ENCODE data around the gene CFAP410. TPM values are rescaled to one million over a fixed set of nuclear protein-coding genes. Genes with fewer than 3 reads are reported as not detected.
"Not testable (repeated sequence)": the region's sequence is repeated elsewhere in the genome, so short reads cannot be mapped to it uniquely, and the experiment has no call there.

The CFAP410 gene
- total RNA-seq, 1 donor from 2014 or later, result 10.4 TPM

GRCh38 chr21:44347911-44348451 lies 8.8 kb upstream of the CFAP410 start:
- Histone ChIP-seq H3K4me1 (ENCODE audit: insufficient read depth, low read length) (no peaks in the 10 kb centered on the region), H3K4me3 (ENCODE audit: insufficient read depth, low read depth, low read length) (no peak overlapping the region), H3K36me3 (ENCODE audit: insufficient read depth, low read length) (no peaks in the 10 kb centered on the region), H3K27ac (ENCODE audit: low read depth, low read length) (no peak overlapping the region), H3K4me2 (ENCODE audit: low read length) (no peak overlapping the region), H3K9me3 (ENCODE audit: insufficient read depth, low read depth, low read length) (no peaks in the 10 kb centered on the region), H3K79me2 (ENCODE audit: insufficient read depth, low read length) (no peaks in the 10 kb centered on the region), H4K20me1 (ENCODE audit: insufficient read depth, low read length) (no peaks in the 10 kb centered on the region), H2AFZ (ENCODE audit: low read depth, low read length) (no peak overlapping the region), H3K27me3 (ENCODE audit: insufficient read depth, low read length) (peaks cover 12% of the 10 kb centered on the region), H3K9ac (ENCODE audit: low read length) (no peak overlapping the region)
- peaks cover 52% of the 10 kb centered on the region for H3K27me3 Mint-ChIP-seq (ENCODE audit: low read depth, unreplicated experiment)
- DNase-seq (ENCODE audit: low read depth), result no peak
- no peak for FAIRE-seq
- H3K36me3 Mint-ChIP-seq (ENCODE audit: low read depth, unreplicated experiment), result no peaks in the 10 kb centered on the region
- no peaks in the 10 kb centered on the region for H3K4me1 Mint-ChIP-seq (ENCODE audit: low read depth, unreplicated experiment)
- H3K4me3 Mint-ChIP-seq (ENCODE audit: unreplicated experiment), result no peak overlapping the region
- no peak overlapping the region for H3K27ac Mint-ChIP-seq (ENCODE audit: unreplicated experiment)
- H3K9me3 Mint-ChIP-seq (ENCODE audit: unreplicated experiment), result no peaks in the 10 kb centered on the region
- TF ChIP-seq CTCF (IDR thresholded peaks at IDR 0.05; ENCODE audit: insufficient read depth, low read depth, low read length) (no peak), EZH2 (IDR thresholded peaks at IDR 0.05; ENCODE audit: insufficient read depth, low read length) (no peak)

DNA sequence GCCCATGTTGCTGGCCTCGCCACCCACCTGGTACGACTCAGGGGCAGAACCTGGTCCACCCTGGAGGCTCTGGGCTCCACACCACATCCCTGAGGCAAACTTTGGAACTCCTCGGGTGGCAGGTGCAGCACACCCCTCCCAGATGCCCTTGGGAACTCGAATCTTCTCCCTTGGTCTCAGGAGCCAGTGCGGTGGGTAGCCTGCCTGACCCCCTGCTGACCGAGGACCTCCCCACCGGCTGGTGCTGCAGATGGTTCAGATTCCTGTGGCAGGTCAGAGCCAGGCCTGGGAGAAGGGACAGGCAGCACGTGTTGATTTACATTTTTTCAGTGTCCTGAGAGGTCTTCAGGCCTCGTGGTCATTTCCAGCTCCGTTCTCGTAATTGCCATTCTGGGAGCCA lies 6.3 kb upstream of the CFAP410 start:
- no peaks in the 10 kb centered on the region for H3K36me3 ChIP-seq (ENCODE audit: insufficient read depth, low read length)
- no peak overlapping the region for H3K27ac Mint-ChIP-seq (ENCODE audit: unreplicated experiment)
- H3K27ac ChIP-seq (ENCODE audit: low read depth, low read length), result no peak overlapping the region
- no peak overlapping the region for H3K4me3 ChIP-seq (ENCODE audit: insufficient read depth, low read depth, low read length)
- H3K4me3 Mint-ChIP-seq (ENCODE audit: unreplicated experiment), result no peak overlapping the region
- H3K79me2 ChIP-seq (ENCODE audit: insufficient read depth, low read length), result no peaks in the 10 kb centered on the region
- no peaks in the 10 kb centered on the region for H4K20me1 ChIP-seq (ENCODE audit: insufficient read depth, low read length)
- H3K36me3 Mint-ChIP-seq (ENCODE audit: low read depth, unreplicated experiment), result no peaks in the 10 kb centered on the region
- no peaks in the 10 kb centered on the region for H3K4me1 ChIP-seq (ENCODE audit: insufficient read depth, low read length)
- no peak for TF ChIP-seq CTCF (IDR thresholded peaks at IDR 0.05; ENCODE audit: insufficient read depth, low read depth, low read length)
- TF ChIP-seq EZH2 (IDR thresholded peaks at IDR 0.05; ENCODE audit: insufficient read depth, low read length), result no peak
- H3K4me2 ChIP-seq (ENCODE audit: low read length), result no peak overlapping the region
- H3K9me3 ChIP-seq (ENCODE audit: insufficient read depth, low read depth, low read length), result no peaks in the 10 kb centered on the region
- H3K4me1 Mint-ChIP-seq (ENCODE audit: low read depth, unreplicated experiment), result no peaks in the 10 kb centered on the region
- H3K9me3 Mint-ChIP-seq (ENCODE audit: unreplicated experiment), result no peaks in the 10 kb centered on the region
- H3K27me3 Mint-ChIP-seq (ENCODE audit: low read depth, unreplicated experiment), result peaks cover 36% of the 10 kb centered on the region
- H3K27me3 ChIP-seq (ENCODE audit: insufficient read depth, low read length), result peaks cover 8% of the 10 kb centered on the region
- no peak overlapping the region for H3K9ac ChIP-seq (ENCODE audit: low read length)
- no peak overlapping the region for H2AFZ ChIP-seq (ENCODE audit: low read depth, low read length)
- DNase-seq (ENCODE audit: low read depth) (no peak), FAIRE-seq (no peak)

GRCh38 chr21:44344541-44345183 lies 5.5 kb upstream of the CFAP410 start:
- Mint-ChIP-seq H3K4me3 (ENCODE audit: unreplicated experiment) (no peak overlapping the region), H3K4me1 (ENCODE audit: low read depth, unreplicated experiment) (peaks cover 2% of the 10 kb centered on the region), H3K36me3 (ENCODE audit: low read depth, unreplicated experiment) (no peaks in the 10 kb centered on the region), H3K27ac (ENCODE audit: unreplicated experiment) (no peak overlapping the region), H3K27me3 (ENCODE audit: low read depth, unreplicated experiment) (peaks cover 36% of the 10 kb centered on the region), H3K9me3 (ENCODE audit: unreplicated experiment) (no peaks in the 10 kb centered on the region)
- no peaks in the 10 kb centered on the region for H3K9me3 ChIP-seq (ENCODE audit: insufficient read depth, low read depth, low read length)
- no peak overlapping the region for H3K4me2 ChIP-seq (ENCODE audit: low read length)
- no peak for FAIRE-seq
- no peaks in the 10 kb centered on the region for H4K20me1 ChIP-seq (ENCODE audit: insufficient read depth, low read length)
- no peak for DNase-seq (ENCODE audit: low read depth)
- no peak overlapping the region for H3K27ac ChIP-seq (ENCODE audit: low read depth, low read length)
- peaks cover 8% of the 10 kb centered on the region for H3K27me3 ChIP-seq (ENCODE audit: insufficient read depth, low read length)
- no peaks in the 10 kb centered on the region for H3K79me2 ChIP-seq (ENCODE audit: insufficient read depth, low read length)
- H3K36me3 ChIP-seq (ENCODE audit: insufficient read depth, low read length), result no peaks in the 10 kb centered on the region
- H2AFZ ChIP-seq (ENCODE audit: low read depth, low read length), result no peak overlapping the region
- H3K4me3 ChIP-seq (ENCODE audit: insufficient read depth, low read depth, low read length), result no peak overlapping the region
- no peak overlapping the region for H3K9ac ChIP-seq (ENCODE audit: low read length)
- H3K4me1 ChIP-seq (ENCODE audit: insufficient read depth, low read length), result peaks cover 5% of the 10 kb centered on the region
- TF ChIP-seq CTCF (IDR thresholded peaks at IDR 0.05; ENCODE audit: insufficient read depth, low read depth, low read length) (no peak), EZH2 (IDR thresholded peaks at IDR 0.05; ENCODE audit: insufficient read depth, low read length) (no peak)

DNA sequence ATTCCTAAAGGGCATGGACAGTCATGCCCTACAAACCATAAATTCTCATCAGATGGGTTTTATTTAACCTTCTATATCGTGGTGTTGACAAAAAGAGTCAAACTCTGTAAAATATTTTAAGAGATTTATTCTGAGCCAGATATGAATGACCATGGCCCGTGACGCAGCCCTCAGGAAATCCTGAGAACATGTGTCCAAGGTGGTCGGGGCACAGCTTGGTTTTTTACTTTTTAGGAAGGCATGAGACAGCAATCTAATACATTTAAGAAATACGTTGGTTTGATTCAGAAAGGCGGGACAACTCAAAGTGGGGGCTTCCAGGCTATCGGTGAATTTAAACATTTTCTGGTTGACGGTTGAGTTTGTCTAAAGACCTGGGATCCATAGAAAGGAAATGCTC lies 3.8 kb upstream of the CFAP410 start:
- not testable (repeated sequence) for H3K4me3 ChIP-seq (ENCODE audit: insufficient read depth, low read depth, low read length); H4K20me1 ChIP-seq (ENCODE audit: insufficient read depth, low read length); FAIRE-seq; H3K4me1 Mint-ChIP-seq (ENCODE audit: low read depth, unreplicated experiment); H3K36me3 Mint-ChIP-seq (ENCODE audit: low read depth, unreplicated experiment); DNase-seq (ENCODE audit: low read depth); H3K4me2 ChIP-seq (ENCODE audit: low read length); H3K27me3 ChIP-seq (ENCODE audit: insufficient read depth, low read length); H3K27ac ChIP-seq (ENCODE audit: low read depth, low read length); H3K9me3 ChIP-seq (ENCODE audit: insufficient read depth, low read depth, low read length); H3K9ac ChIP-seq (ENCODE audit: low read length); H3K27ac Mint-ChIP-seq (ENCODE audit: unreplicated experiment); H3K4me3 Mint-ChIP-seq (ENCODE audit: unreplicated experiment); H3K79me2 ChIP-seq (ENCODE audit: insufficient read depth, low read length); H2AFZ ChIP-seq (ENCODE audit: low read depth, low read length); H3K36me3 ChIP-seq (ENCODE audit: insufficient read depth, low read length); H3K9me3 Mint-ChIP-seq (ENCODE audit: unreplicated experiment)
- peaks cover 12% of the 10 kb centered on the region for H3K4me1 ChIP-seq (ENCODE audit: insufficient read depth, low read length)
- peaks cover 23% of the 10 kb centered on the region for H3K27me3 Mint-ChIP-seq (ENCODE audit: low read depth, unreplicated experiment)

All from astrocyte (in vitro differentiated cells and primary cell).